Endodermal cell (in vitro differentiated cells): ENCODE results near the gene HS6ST3. TPM values are rescaled to one million over a fixed set of nuclear protein-coding genes. Genes with fewer than 3 reads are reported as not detected.
"Not testable (repeated sequence)": the region's sequence is repeated elsewhere in the genome, so short reads cannot be mapped to it uniquely, and the experiment has no call there.

Source experiments
- DNase-seq: peaks from one replicate; pipeline ENCODE4 v3.0.0-alpha.2; 2017
- H3K27ac ChIP-seq: 2 replicates; pipeline ENCODE4 v1.5.1; 2013; ENCODE audit warnings: mild to moderate bottlenecking, low read depth, low read length, moderate library complexity
- H3K27me3 ChIP-seq: 2 replicates; pipeline ENCODE4 v1.6.1; 2013; ENCODE audit warnings: mild to moderate bottlenecking, low read length, moderate library complexity; ENCODE audit not compliant: insufficient read depth, control insufficient read depth, poor library complexity, severe bottlenecking
- H3K36me3 ChIP-seq: 2 replicates; pipeline ENCODE4 v1.7.0; 2013; ENCODE audit warnings: mild to moderate bottlenecking, low read length, moderate library complexity; ENCODE audit not compliant: control insufficient read depth, insufficient read depth
- H3K4me1 ChIP-seq: one replicate; pipeline ENCODE4 v1.7.0; 2013; ENCODE audit warnings: low read length; ENCODE audit not compliant: control insufficient read depth, insufficient read depth
- H3K4me3 ChIP-seq: 2 replicates; pipeline ENCODE4 v1.5.1; 2013; ENCODE audit warnings: mild to moderate bottlenecking, low read length, moderate library complexity
- H3K9ac ChIP-seq: 2 replicates; pipeline ENCODE4 v1.6.1; 2013; ENCODE audit warnings: mild to moderate bottlenecking, low read length, moderate library complexity; ENCODE audit not compliant: poor library complexity, severe bottlenecking; ENCODE audit errors: extremely low read depth
- H3K9me3 ChIP-seq: 2 replicates; pipeline ENCODE4 v1.6.1; 2013; ENCODE audit warnings: mild to moderate bottlenecking, low read length, moderate library complexity; ENCODE audit not compliant: control insufficient read depth
- H3K27ac Mint-ChIP-seq: 2 replicates; pipeline ENCODE4 v1.8.0; 2020; ENCODE audit warnings: mixed read lengths
- H3K27me3 Mint-ChIP-seq: 2 replicates; pipeline ENCODE4 v1.8.0; 2021; ENCODE audit warnings: mild to moderate bottlenecking, mixed read lengths; ENCODE audit not compliant: insufficient read depth
- H3K36me3 Mint-ChIP-seq: 2 replicates; pipeline ENCODE4 v1.8.0; 2020; ENCODE audit warnings: low read depth, mixed read lengths
- H3K4me1 Mint-ChIP-seq: 2 replicates; pipeline ENCODE4 v1.8.0; 2020; ENCODE audit warnings: mixed read lengths
- H3K4me3 Mint-ChIP-seq: 2 replicates; pipeline ENCODE4 v1.8.0; 2020; ENCODE audit warnings: mild to moderate bottlenecking, moderate library complexity, mixed read lengths
- H3K9me3 Mint-ChIP-seq: 2 replicates; pipeline ENCODE4 v1.8.0; 2020; ENCODE audit warnings: mild to moderate bottlenecking, mixed read lengths
- whole genome bisulfite sequencing, 2 experiments: methylation state at CpG; one replicate each; pipeline versions ENCODE4 v1.1.5 to v1.1.7; 2013; ENCODE audit warnings: missing lambda C conversion rate in 2 of 2, mixed read lengths in 1 of 2; ENCODE audit not compliant: insufficient coverage in 1 of 2, insufficient read length in 1 of 2; 5-methylcytosine and 5-hydroxymethylcytosine counted together
- total RNA-seq, 2 donors: library from RNA; stranded (reverse); fragmentation: NEBNext Ultra II Directional in 1 of 2; extraction: Animal tissue kit (Norgen Biotek cat#: 25700) in 1 of 2; gene quantifications; 2 replicates in 1 of 2; 3 replicates in 1 of 2; pipeline ENCODE4 v1.2.1, GENCODE V29; 2021
- TF ChIP-seq, protein P1 (sequence below): fragments of 200-600 bp; sonication (generic); conservative IDR thresholded peaks from 2 replicates; pipeline ENCODE4 v1.5.0; 2021; ENCODE audit warnings: antibody characterized with exemption, mild to moderate bottlenecking

The HS6ST3 gene
- total RNA-seq, 2 donors from 2014 or later, result 0.84 to 1.1 TPM

- Mint-ChIP-seq H3K4me3 (no peak overlapping the region), H3K27ac (peak overlapping the region; percentile 12), H3K36me3 (peaks cover 9% of the 10 kb centered on the region), H3K4me1 (peaks cover 13% of the 10 kb centered on the region), H3K9me3 (peaks cover 38% of the 10 kb centered on the region), H3K27me3 (no peaks in the 10 kb centered on the region)
- Histone ChIP-seq H3K4me3 (no peak overlapping the region), H3K9ac (no peak overlapping the region), H3K4me1 (peaks cover 3% of the 10 kb centered on the region), H3K36me3 (no peaks in the 10 kb centered on the region), H3K27me3 (no peaks in the 10 kb centered on the region), H3K9me3 (peaks cover 33% of the 10 kb centered on the region), H3K27ac (no peak overlapping the region)
- TF ChIP-seq, protein P1, sequence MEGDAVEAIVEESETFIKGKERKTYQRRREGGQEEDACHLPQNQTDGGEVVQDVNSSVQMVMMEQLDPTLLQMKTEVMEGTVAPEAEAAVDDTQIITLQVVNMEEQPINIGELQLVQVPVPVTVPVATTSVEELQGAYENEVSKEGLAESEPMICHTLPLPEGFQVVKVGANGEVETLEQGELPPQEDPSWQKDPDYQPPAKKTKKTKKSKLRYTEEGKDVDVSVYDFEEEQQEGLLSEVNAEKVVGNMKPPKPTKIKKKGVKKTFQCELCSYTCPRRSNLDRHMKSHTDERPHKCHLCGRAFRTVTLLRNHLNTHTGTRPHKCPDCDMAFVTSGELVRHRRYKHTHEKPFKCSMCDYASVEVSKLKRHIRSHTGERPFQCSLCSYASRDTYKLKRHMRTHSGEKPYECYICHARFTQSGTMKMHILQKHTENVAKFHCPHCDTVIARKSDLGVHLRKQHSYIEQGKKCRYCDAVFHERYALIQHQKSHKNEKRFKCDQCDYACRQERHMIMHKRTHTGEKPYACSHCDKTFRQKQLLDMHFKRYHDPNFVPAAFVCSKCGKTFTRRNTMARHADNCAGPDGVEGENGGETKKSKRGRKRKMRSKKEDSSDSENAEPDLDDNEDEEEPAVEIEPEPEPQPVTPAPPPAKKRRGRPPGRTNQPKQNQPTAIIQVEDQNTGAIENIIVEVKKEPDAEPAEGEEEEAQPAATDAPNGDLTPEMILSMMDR, result no peak
- 38 to 76% methylated on average over 1 to 2 of the region's 2 CpGs for whole genome bisulfite sequencing, 2 experiments
- DNase-seq, result no peak
These were observed 14.6 kb downstream of the HS6ST3 start for GRCh38 chr13:96104516-96104915.

DNA sequence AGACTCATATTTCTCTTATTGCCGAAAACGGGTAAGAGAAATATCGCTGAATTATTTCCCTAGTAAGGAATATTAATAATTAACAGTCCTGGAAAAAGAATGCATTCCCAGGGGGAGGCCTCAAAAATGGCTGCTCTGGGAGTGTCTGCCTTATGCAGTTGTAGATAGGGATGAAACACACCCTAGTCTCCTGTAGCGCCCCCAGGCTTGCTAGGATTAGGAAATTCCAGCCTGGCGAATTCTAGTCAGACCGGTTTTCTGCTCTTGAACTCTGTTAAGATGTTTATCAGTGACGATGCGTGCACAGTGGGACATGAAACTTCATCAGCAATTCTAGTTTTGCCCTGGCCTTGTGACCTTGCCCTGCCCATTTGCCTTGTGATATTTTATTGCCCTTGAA, 18.2 kb downstream of the HS6ST3 start:
- DNase-seq, result peak; percentile 55
- H3K4me1 ChIP-seq, H3K36me3 ChIP-seq, H3K27ac ChIP-seq, H3K27me3 Mint-ChIP-seq, H3K4me1 Mint-ChIP-seq, H3K27ac Mint-ChIP-seq, H3K27me3 ChIP-seq, H3K9ac ChIP-seq, H3K4me3 Mint-ChIP-seq, H3K4me3 ChIP-seq: not testable (repeated sequence)
- peaks cover 14% of the 10 kb centered on the region for H3K36me3 Mint-ChIP-seq
- H3K9me3 ChIP-seq, result peaks cover 37% of the 10 kb centered on the region
- 95 to 97% methylated on average over 7 to 8 of the region's 8 CpGs for WGBS, 2 experiments
- H3K9me3 Mint-ChIP-seq, result peaks cover 44% of the 10 kb centered on the region

GRCh38 chr13:96109125-96109524, 19.2 kb downstream of the HS6ST3 start:
- H3K9me3 Mint-ChIP-seq, result peaks cover 44% of the 10 kb centered on the region
- no peak overlapping the region for H3K9ac ChIP-seq
- no peak overlapping the region for H3K4me3 Mint-ChIP-seq
- H3K4me1 ChIP-seq, result no peaks in the 10 kb centered on the region
- no peaks in the 10 kb centered on the region for H3K27me3 Mint-ChIP-seq
- no peak for DNase-seq
- peaks cover 7% of the 10 kb centered on the region for H3K4me1 Mint-ChIP-seq
- no peaks in the 10 kb centered on the region for H3K27me3 ChIP-seq
- no peak overlapping the region for H3K27ac ChIP-seq
- no peaks in the 10 kb centered on the region for H3K36me3 ChIP-seq
- WGBS, 2 experiments, result 95% methylated on average over 4 of the region's 4 CpGs; no CpG with 5 or more reads in 1 of the 2 experiments
- H3K4me3 ChIP-seq, result no peak overlapping the region
- TF ChIP-seq, protein P1, result no peak
- H3K36me3 Mint-ChIP-seq, result peaks cover 14% of the 10 kb centered on the region
- H3K27ac Mint-ChIP-seq, result no peak overlapping the region
- H3K9me3 ChIP-seq, result peaks cover 37% of the 10 kb centered on the region

- 90 to 100% methylated on average over 1 to 2 of the region's 2 CpGs for WGBS, 2 experiments
These were observed 23.0 kb downstream of the HS6ST3 start for GRCh38 chr13:96112936-96113335.

GRCh38 chr13:96115368-96115767, 25.5 kb downstream of the HS6ST3 start:
- H3K4me3 ChIP-seq, H3K36me3 ChIP-seq, H3K36me3 Mint-ChIP-seq, H3K27ac Mint-ChIP-seq, H3K4me1 ChIP-seq, DNase-seq, H3K4me1 Mint-ChIP-seq, H3K9ac ChIP-seq, H3K4me3 Mint-ChIP-seq, H3K9me3 ChIP-seq, H3K27me3 ChIP-seq, H3K9me3 Mint-ChIP-seq, H3K27me3 Mint-ChIP-seq, H3K27ac ChIP-seq: not testable (repeated sequence)
- 60 to 95% methylated on average over 1 to 2 of the region's 2 CpGs for WGBS, 2 experiments

More at GRCh38 chr13:96112936-96113335, 23.0 kb downstream of the HS6ST3 start:
- no peak overlapping the region for H3K9ac ChIP-seq
- Mint-ChIP-seq H3K4me1 (no peaks in the 10 kb centered on the region), H3K36me3 (peaks cover 9% of the 10 kb centered on the region), H3K4me3 (no peak overlapping the region), H3K27me3 (no peaks in the 10 kb centered on the region), H3K27ac (no peak overlapping the region), H3K9me3 (peaks cover 21% of the 10 kb centered on the region)
- TF ChIP-seq, protein P1, result no peak
- no peak for DNase-seq
- H3K36me3 ChIP-seq, result no peaks in the 10 kb centered on the region
- H3K27me3 ChIP-seq, result no peaks in the 10 kb centered on the region
- H3K27ac ChIP-seq, result no peak overlapping the region
- H3K9me3 ChIP-seq, result peaks cover 20% of the 10 kb centered on the region
- H3K4me1 ChIP-seq, result no peaks in the 10 kb centered on the region
- H3K4me3 ChIP-seq, result no peak overlapping the region
